ENCODE measurements around the gene ABLIM2. TPM values are rescaled to one million over a fixed set of nuclear protein-coding genes. Genes with fewer than 3 reads are reported as not detected.

ABLIM2 gene
- total and polyA plus RNA-seq, 2 experiments from 2014 or later = 4.9 to 5.8 TPM

- TF ChIP-seq CTCF (IDR thresholded peaks at IDR 0.05; ENCODE audit: low read depth, low read length) = no peak
- H3K27me3 ChIP-seq = no peaks in the 10 kb centered on the region
- no peaks in the 10 kb centered on the region for H3K36me3 ChIP-seq
- H3K4me3 ChIP-seq = no peak overlapping the region
- no peak for DNase-seq (ENCODE audit: low read depth in 1 of 2, low spot score in 1 of 2)
- H3K4me1 ChIP-seq (ENCODE audit: low read depth) = no peaks in the 10 kb centered on the region
- no peak overlapping the region for H3K27ac ChIP-seq
- H3K9me3 ChIP-seq (ENCODE audit: low read depth) = no peaks in the 10 kb centered on the region
Measured at GRCh38 chr4:8090744-8091301, 67.8 kb downstream of the ABLIM2 start.

- H3K36me3 ChIP-seq = no peaks in the 10 kb centered on the region
- H3K4me1 ChIP-seq (ENCODE audit: low read depth) = no peaks in the 10 kb centered on the region
- H3K27me3 ChIP-seq = no peaks in the 10 kb centered on the region
- TF ChIP-seq CTCF (IDR thresholded peaks at IDR 0.05; ENCODE audit: low read depth, low read length) = no peak
- peak in 1 of 2 donors; percentile 46 for DNase-seq (ENCODE audit: low read depth in 1 of 2, low spot score in 1 of 2)
- H3K27ac ChIP-seq = no peak overlapping the region
- H3K4me3 ChIP-seq = no peak overlapping the region
- H3K9me3 ChIP-seq (ENCODE audit: low read depth) = no peaks in the 10 kb centered on the region
Measured at GRCh38 chr4:8090312-8090711, 68.3 kb downstream of the ABLIM2 start.

GRCh38 chr4:8089862-8090261, 68.8 kb downstream of the ABLIM2 start:
- Histone ChIP-seq H3K4me3 (no peak overlapping the region), H3K4me1 (ENCODE audit: low read depth) (no peaks in the 10 kb centered on the region), H3K36me3 (no peaks in the 10 kb centered on the region), H3K27ac (no peak overlapping the region), H3K9me3 (ENCODE audit: low read depth) (no peaks in the 10 kb centered on the region), H3K27me3 (no peaks in the 10 kb centered on the region)
- TF ChIP-seq CTCF (IDR thresholded peaks at IDR 0.05; ENCODE audit: low read depth, low read length) = no peak
- DNase-seq (ENCODE audit: low read depth in 1 of 2, low spot score in 1 of 2) = no peak

GRCh38 chr4:8088966-8089491, 69.6 kb downstream of the ABLIM2 start:
- TF ChIP-seq CTCF (IDR thresholded peaks at IDR 0.05; ENCODE audit: low read depth, low read length) = no peak
- Histone ChIP-seq H3K27ac (no peak overlapping the region), H3K9me3 (ENCODE audit: low read depth) (no peaks in the 10 kb centered on the region), H3K4me1 (ENCODE audit: low read depth) (no peaks in the 10 kb centered on the region), H3K4me3 (no peak overlapping the region), H3K27me3 (no peaks in the 10 kb centered on the region), H3K36me3 (no peaks in the 10 kb centered on the region)
- no peak for DNase-seq (ENCODE audit: low read depth in 1 of 2, low spot score in 1 of 2)

- peak in 1 of 2 donors; percentile 37 for DNase-seq (ENCODE audit: low read depth in 1 of 2, low spot score in 1 of 2)
- no peaks in the 10 kb centered on the region for H3K36me3 ChIP-seq
- no peak overlapping the region for H3K27ac ChIP-seq
Measured at GRCh38 chr4:8087921-8088495, 70.6 kb downstream of the ABLIM2 start.

More at GRCh38 chr4:8087921-8088495, 70.6 kb downstream of the ABLIM2 start:
- Histone ChIP-seq H3K4me1 (ENCODE audit: low read depth) (no peaks in the 10 kb centered on the region), H3K27me3 (no peaks in the 10 kb centered on the region), H3K9me3 (ENCODE audit: low read depth) (no peaks in the 10 kb centered on the region), H3K4me3 (no peak overlapping the region)
- no peak for TF ChIP-seq CTCF (IDR thresholded peaks at IDR 0.05; ENCODE audit: low read depth, low read length)

Measured in cardiac muscle cell (in vitro differentiated cells and primary cell).